ENCODE measurements around the gene GPC5.
"Not testable (repeated sequence)": the region's sequence is repeated elsewhere in the genome, so short reads cannot be mapped to it uniquely, and the experiment has no call there.

GPC5 gene

DNA sequence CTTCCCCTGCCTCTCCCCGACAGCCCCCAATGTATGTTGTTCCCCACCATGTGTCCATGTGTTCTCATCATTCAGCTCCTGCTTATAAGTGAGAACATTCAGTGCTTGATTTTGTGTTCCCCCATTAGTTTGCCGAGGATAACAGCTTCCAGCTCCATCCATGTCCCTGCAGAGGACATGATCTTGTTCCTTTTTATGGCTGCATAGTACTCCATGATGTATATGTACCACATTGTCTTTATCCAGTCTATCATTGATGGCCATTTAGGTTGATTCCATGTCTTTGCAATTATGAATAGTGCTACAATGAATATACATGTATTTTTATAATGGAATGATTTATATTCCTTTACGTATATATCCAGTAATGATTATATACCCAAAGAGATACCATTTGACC lies 399.9 kb downstream of the GPC5 start:
- DNase-seq = not testable (repeated sequence)

DNA sequence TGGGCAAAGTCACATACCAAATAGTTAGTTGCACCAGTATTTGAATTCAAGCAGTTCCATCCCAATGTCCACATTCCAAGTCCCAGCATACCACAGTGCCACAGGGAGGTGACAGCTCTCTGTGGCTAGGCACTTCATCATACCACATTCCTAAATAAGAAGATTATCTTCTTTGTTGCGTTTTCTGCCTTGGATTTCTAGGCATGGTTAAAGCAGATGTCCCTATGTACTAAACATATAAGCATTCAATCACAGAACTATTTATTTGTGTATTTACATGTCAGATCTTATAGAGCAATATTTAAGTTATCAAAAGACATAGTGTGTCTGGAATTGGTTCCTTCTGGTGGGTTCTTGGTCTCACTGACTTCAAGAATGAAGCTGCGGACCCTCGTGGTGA lies 403.4 kb downstream of the GPC5 start:
- DNase-seq = not testable (repeated sequence)

DNA sequence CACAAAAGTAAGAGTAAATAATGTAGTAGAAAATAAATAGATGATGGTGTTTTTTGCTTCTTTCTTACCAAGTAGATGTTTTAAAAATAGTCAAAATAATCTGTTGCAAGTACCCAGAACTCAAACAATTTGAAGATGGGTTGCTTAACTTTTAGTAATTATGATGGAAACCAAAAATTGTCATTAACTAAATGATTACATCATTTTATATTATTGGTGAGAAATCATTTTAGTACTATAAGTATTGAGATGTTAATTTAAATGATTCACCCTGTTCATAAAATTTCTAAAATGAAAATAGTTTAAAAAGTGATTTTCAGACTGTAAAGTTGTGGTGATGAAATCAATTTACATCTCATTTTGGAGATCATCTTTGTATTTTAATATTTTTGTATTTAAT lies 404.5 kb downstream of the GPC5 start:
- no peak for DNase-seq

DNA sequence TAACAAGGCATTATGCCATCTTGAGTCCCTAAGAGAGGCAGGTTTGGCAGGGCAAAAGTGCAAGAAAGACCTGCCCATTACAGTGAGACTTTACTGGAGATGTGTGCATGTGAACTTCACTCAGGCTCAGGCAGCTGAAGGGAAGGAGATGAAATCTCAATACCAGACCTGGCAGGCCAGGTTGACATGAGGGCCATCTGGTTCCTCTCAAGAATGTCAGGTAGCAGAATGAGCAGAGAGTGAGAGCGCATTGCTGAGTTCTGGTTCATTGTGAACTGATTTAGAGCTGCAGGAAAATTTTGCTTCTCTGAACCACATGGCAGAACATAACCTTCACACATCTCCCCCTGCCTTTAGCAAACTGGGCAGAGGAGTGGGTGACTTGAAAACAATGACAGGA lies 406.3 kb downstream of the GPC5 start:
- DNase-seq = no peak

GRCh38 chr13:91805605-91806004 lies 407.2 kb downstream of the GPC5 start:
- no peak for DNase-seq

DNA sequence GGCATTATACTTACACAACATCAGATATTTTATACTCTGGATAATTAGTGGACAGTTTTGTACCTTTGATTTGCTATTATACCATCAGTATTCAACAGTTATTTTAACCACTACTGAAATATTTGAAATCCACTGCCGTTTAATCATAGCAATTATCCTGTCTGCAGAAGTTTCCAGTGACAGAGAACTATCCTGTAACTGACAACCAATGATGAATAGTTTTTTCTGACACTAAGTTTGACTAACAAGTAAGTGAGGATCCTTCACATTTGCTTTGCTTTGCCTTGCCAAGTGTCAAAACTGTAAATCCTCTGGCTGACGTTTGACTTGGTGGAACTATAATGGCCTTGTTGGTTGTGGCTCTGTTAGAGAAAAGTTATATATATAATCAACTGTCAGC lies 410.7 kb downstream of the GPC5 start:
- no peak for DNase-seq

DNA sequence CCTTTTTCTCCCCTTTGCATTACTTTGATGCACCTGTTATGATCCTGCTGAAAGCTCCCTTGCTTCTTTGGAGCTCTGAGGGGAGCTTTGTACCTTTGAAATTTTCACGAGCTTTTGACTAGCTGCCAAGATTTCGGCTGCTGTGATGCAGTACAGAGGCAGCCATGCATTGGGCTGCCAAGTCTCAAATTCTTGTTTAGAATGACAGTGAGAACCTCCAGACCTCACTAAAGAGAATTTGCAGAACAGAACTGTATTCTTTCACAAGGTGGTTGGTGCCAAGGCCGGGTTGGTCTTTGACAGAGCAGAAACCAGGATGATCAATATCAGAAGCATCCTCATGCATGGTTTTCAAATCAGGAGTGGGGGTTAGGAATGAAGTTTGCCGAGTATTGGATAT lies 414.8 kb downstream of the GPC5 start:
- DNase-seq = peak; percentile 45

DNA sequence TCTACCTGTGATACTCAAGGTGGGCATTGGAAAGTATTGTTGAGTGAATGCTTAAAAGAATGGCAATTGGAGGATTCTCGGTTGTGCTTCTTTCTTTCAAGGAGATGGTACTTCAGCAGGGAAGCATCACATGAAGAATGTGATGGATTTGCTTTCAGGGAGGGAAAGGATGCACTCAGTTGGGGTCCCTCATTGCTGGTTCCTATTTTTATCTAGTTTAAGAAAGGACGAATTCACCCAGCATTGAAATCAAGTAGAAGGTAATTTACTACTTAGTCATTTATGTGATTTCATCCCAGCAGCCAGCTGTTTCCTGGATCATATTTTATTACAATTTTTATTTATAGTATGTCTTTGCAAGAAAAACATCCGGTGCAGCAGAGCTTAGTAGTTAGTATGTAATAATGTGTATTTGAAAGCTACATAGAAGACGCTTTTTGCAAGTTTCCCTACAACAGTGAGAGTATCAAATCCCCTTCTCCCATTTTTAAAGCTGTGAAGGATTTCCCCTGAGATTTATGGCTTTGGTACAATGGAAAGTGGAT lies 417.9 kb downstream of the GPC5 start:
- no peak for DNase-seq

GRCh38 chr13:91817250-91817649 lies 418.8 kb downstream of the GPC5 start:
- DNase-seq = peak; percentile 3

DNA sequence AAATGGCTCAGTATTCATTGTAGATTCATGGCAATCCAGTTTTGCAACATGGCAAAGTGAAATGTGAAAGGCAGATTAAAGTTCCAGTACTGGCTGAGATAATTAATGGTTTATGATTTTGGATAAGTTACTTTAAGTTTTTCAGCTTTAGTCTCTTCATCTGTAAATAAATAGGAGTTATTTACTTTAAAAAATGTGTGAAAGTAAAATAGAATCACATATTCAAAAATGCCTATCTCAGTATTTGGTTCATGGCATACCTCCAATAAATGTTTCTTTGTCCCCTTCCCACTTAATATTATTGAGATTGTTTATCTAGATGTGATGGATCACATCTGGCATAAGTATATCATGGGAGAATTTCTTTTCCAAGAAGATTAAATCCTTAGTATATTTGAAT lies 426.0 kb downstream of the GPC5 start:
- no peak for DNase-seq

DNA sequence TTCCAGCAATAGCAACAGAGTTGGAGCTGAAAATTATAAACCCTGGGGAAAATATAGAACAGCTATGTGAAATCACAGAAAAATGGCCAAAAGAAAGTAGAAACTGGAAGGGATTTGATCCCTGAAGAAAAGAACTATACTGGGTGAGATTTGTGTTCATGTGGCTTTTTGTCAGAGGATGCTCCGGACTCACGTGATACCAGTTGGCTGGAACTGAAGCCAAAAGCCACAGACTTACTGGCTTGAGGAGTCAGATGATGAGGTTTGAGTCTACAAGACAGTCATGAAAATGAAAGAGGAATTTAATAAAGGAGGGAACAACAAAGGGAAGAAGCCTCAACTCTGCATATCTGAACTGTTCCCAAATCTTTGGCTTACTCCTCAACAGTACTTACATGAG lies 427.1 kb downstream of the GPC5 start:
- no peak for DNase-seq

DNA sequence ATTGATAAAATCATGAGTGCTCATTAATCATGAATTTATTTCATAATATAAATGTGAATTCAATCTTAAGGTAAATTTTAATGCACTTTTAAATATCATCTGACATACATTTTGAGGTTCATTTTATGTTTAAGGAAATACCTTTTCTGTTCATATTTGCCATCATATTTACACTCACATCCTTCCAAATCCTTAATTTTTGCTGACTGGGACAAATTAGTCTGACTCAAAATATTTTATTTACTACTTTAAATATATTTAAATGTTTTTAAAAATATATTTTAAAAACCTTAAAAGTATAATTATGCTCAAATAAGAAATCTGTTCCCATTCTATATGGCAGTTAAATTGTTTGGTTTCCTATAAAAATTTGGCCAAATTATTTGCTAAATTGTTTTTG lies 438.1 kb downstream of the GPC5 start:
- DNase-seq = no peak

DNA sequence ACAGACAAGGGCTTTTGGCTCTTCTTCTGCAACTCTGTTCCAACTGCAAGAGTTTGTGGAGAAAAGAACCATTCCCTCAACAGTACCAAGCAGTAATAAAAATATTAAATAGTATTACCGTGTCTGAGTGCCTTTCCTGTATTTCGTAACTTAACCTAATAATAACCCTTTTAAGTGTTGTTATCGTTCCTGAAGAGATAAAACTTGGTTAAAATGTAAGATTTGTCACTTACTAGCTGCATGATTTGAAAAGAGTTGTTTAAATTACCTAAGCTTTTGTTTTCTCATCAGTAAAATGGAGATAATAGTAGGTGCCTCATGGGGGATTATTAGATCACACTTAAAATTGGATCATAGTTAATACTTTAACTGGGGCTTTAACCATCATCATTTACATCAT lies 447.2 kb downstream of the GPC5 start:
- DNase-seq = no peak

- DNase-seq = no peak
Observed at GRCh38 chr13:91863699-91864098, 465.3 kb downstream of the GPC5 start.

GRCh38 chr13:91868351-91868750 lies 469.9 kb downstream of the GPC5 start:
- DNase-seq = no peak

DNA sequence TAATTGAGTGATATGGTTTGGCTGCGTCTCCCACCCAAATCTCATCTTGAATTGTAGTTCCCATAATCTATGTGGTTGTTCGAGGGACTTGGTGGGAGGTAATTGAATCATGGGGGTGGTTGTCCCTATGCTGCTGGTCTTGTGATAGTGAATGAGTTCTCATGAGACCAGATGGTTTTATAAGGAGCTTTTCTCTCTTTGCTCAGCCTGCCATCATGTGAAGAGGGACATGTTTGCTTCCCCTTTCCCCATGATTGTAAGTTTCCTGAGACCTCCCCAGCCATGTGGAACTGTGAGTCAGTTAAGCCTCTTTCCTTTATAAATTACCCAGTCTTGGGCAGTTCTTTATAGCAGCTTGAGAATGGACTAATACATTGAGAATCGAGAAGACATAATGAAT lies 480.1 kb downstream of the GPC5 start:
- no peak for DNase-seq

DNA sequence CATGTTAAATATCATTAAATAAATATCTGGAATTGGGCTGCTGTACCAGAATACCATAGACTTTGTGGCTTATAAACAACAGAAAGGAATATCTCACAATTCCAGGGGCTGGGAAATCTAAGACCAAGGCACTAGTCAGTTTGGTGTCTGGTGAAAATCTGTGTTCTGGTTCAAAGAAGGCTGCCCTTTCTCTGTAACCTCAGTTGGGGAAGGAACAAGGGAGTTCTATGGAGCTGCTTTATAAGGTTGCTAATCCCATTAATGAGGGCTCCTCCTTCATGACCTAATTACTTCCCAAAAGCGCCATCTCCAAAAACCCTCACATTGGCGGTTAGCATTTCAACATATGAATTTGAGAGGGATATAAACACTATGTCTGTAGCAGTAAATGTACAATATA lies 480.9 kb downstream of the GPC5 start:
- DNase-seq = no peak

GRCh38 chr13:91882918-91883317 lies 484.5 kb downstream of the GPC5 start:
- DNase-seq = no peak

DNA sequence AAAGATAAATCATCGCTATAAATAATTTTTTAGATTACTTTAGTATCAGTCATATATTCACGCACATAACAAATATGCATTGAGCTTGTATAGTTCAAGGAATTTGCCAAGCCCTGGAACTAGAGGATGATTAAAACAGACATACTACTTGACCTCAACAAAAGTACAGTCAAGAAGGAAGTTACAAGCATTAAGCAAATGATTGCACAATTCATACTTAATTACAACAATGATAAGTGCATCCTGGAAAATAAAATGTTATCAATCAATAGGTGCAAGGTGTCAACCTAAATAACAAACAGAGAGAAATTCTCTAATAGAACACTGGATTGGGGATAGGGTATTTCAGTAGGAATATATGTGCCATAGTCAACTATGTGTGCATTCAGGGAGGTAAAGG lies 491.2 kb downstream of the GPC5 start:
- DNase-seq = no peak

DNA sequence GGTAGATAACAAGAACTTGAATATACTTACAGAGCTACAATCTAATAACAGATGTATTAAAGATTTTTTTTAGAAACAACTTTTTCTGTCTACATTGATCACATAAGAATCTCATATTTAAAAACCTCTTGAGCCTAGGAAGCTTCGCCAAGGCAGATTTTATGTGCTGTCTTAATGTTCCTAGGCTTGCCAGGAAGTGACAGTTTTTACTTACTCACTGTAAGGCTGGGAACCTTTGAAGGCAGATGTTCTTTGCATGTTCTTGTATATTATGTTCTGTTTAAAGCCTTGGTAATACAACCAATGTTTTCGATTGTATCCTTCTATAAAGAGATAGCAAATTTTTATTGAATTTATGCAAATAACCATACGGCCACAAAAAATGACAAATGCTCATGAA lies 492.7 kb downstream of the GPC5 start:
- no peak for DNase-seq

DNA sequence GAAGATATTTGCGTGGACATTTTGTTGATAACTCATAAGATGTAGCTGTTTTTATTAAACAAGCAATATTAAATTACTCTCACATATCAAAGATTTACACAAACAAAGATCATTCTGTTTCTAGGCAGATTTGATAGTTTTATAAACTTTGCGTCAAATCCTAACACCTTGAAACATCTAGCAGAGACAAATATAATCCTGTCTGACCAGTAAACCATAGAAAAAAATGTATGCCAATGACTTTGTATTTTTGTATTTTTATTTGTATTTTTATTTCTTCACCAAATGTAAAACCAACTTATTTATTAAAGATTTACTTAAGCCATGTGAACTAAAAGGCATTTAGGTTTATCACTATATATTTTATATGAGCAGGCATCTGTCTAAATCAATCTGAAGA lies 494.6 kb downstream of the GPC5 start:
- DNase-seq = no peak

- DNase-seq = peak; percentile 4
Observed at GRCh38 chr13:91894316-91894715, 495.9 kb downstream of the GPC5 start.

GRCh38 chr13:91896547-91896946 lies 498.1 kb downstream of the GPC5 start:
- DNase-seq = no peak

DNA sequence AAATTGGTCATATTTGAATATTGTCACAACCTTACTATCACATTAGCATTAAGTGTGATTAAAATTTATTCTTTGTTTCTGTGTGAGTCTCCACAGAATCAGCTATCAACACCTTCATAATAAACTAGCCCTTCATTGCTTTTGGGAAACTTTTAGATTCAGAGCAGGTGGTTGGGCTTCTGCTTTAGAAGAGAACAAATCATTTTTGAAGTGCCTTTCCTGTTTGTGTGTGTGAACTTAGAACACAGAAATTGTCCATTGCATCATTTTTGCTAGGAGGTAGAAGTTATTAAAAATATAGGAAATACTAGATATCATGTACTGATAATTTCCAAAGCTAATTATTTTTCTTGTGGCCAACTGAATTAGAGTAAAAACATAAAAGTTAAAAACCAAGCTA lies 500.6 kb downstream of the GPC5 start:
- DNase-seq = not testable (repeated sequence)

- no peak for DNase-seq
Observed at GRCh38 chr13:91902291-91902690, 503.9 kb downstream of the GPC5 start.

GRCh38 chr13:91904005-91904404 lies 505.6 kb downstream of the GPC5 start:
- no peak for DNase-seq

All from NCI-H1092 (cell line).